ENCODE results near the gene COPG1. TPM values are rescaled to one million over a fixed set of nuclear protein-coding genes. Genes with fewer than 3 reads are reported as not detected.

Gene COPG1
- total RNA-seq, 4 donors from 2014 or later: 77.1 to 95.3 (median 88.6) TPM

DNA sequence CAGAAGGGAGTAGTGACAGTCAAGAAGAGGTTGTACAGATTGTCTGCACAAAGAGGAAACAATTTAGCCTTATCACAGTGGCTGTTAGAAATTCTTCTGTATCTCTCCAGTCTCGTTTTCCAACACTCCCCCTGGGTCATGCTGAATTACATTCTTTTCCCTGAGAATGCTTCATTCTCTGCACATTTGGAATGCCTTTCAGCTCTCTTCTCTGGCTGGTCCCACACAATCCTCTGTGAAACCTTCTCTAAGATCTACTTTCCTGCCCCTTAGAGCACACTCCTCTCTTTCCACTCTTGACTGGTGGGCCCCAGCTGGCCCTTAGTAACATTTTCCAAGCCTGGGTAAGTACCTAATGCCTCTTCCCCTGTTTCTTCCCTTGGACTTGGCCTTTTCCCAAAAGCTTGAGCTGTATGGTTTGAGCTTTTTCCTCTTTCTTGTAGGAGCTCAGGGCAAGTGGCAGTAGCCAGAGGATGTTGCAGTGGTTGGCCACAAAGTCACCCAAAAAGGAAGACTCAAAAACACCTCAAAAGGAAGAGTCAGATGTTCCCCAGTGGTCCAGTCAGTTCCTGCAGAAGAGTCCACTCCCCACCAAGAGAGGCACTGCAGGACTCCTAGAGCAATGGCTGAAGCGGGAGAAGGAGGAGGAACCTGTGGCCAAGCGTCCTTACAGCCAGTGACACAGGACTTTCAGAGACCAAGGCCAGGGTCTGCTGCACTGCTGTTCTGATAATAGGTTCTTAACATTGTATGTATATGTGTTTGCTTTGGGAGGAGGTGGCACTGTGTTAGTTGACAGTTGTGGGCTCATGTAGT, 54.9 kb downstream of the COPG1 start:
- peaks cover 48% of the 10 kb centered on the region for H3K36me3 ChIP-seq
- no peak overlapping the region for H3K27ac ChIP-seq
- no peaks in the 10 kb centered on the region for H3K4me1 ChIP-seq
- TF ChIP-seq, protein P1, sequence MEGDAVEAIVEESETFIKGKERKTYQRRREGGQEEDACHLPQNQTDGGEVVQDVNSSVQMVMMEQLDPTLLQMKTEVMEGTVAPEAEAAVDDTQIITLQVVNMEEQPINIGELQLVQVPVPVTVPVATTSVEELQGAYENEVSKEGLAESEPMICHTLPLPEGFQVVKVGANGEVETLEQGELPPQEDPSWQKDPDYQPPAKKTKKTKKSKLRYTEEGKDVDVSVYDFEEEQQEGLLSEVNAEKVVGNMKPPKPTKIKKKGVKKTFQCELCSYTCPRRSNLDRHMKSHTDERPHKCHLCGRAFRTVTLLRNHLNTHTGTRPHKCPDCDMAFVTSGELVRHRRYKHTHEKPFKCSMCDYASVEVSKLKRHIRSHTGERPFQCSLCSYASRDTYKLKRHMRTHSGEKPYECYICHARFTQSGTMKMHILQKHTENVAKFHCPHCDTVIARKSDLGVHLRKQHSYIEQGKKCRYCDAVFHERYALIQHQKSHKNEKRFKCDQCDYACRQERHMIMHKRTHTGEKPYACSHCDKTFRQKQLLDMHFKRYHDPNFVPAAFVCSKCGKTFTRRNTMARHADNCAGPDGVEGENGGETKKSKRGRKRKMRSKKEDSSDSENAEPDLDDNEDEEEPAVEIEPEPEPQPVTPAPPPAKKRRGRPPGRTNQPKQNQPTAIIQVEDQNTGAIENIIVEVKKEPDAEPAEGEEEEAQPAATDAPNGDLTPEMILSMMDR (IDR thresholded peaks at IDR 0.05): no peak
- TF ChIP-seq EP300 (IDR thresholded peaks at IDR 0.05) (no peak), POLR2AphosphoS5 (IDR thresholded peaks at IDR 0.05) (no peak), POLR2A (IDR thresholded peaks at IDR 0.05) (no peak)
- no peaks in the 10 kb centered on the region for H3K9me3 ChIP-seq
- 75% methylated on average over 3 of the region's 3 CpGs for WGBS
- peak in 1 of 2 donors; percentile 58 for DNase-seq (ENCODE audit: low spot score in 2 of 2)
- no peaks in the 10 kb centered on the region for H3K27me3 ChIP-seq
- no peak overlapping the region for H3K4me3 ChIP-seq

DNA sequence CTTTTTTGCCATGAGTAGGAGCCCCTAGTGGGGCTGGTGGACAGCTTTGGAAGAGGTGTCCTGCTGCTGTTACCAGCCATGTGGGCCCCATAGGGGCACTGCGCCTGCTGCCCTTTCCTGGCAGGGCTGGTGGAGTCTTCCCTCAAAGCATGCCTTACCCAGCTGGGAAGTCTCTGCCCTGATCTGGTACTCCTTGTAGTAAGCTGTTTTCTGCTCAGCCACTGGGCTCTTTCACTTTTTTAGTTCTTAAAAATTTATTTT, 55.5 kb downstream of the COPG1 start:
- H3K27me3 ChIP-seq: no peaks in the 10 kb centered on the region
- H3K4me3 ChIP-seq: no peak overlapping the region
- TF ChIP-seq, protein P1 (IDR thresholded peaks at IDR 0.05): no peak
- no peak for TF ChIP-seq POLR2A (IDR thresholded peaks at IDR 0.05)
- TF ChIP-seq EP300 (IDR thresholded peaks at IDR 0.05): no peak
- no peak for TF ChIP-seq POLR2AphosphoS5 (IDR thresholded peaks at IDR 0.05)
- no peak overlapping the region for H3K27ac ChIP-seq
- no peaks in the 10 kb centered on the region for H3K9me3 ChIP-seq
- peak in 1 of 2 donors; percentile 22 for DNase-seq (ENCODE audit: low spot score in 2 of 2)
- H3K36me3 ChIP-seq: peaks cover 43% of the 10 kb centered on the region
- WGBS: 88% methylated on average over 1 of the region's 1 CpG
- H3K4me1 ChIP-seq: peaks cover 2% of the 10 kb centered on the region

DNA sequence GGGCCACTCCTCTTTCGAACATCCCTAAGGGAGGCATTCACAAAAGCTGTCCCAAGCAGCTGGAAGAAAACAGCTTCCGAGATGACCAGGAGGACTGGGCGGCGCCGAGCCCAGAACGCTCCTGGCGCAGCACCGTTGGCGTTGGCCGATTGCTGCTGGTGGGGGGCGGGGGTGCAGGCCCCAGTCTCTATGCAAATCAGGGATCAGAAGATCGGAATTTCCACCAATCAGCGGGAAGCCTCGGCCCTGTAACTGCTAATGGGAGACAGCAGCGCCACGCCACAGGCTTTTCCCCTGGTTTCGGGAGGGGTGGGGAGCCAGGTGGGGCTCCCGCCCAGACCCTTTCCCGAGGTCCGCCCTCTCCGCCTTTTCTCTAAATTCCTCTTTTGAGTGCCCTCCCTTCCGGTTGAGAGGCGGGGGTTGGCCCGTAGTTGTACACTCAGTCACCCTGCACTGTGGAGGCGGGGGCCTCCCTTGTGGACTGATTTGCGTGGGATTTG, 56.2 kb downstream of the COPG1 start:
- Histone ChIP-seq H3K27me3 (no peaks in the 10 kb centered on the region), H3K4me3 (peak overlapping the region; percentile 23), H3K36me3 (peaks cover 37% of the 10 kb centered on the region), H3K9me3 (no peaks in the 10 kb centered on the region), H3K4me1 (peaks cover 9% of the 10 kb centered on the region), H3K27ac (no peak overlapping the region)
- DNase-seq (ENCODE audit: low spot score in 2 of 2): peak in 1 of 2 donors; percentile 85
- no peak for TF ChIP-seq POLR2A (IDR thresholded peaks at IDR 0.05)
- TF ChIP-seq, protein P1 (IDR thresholded peaks at IDR 0.05): no peak
- TF ChIP-seq EP300 (IDR thresholded peaks at IDR 0.05): no peak
- no peak for TF ChIP-seq POLR2AphosphoS5 (IDR thresholded peaks at IDR 0.05)
- 48% methylated on average over 22 of the region's 26 CpGs for WGBS

DNA sequence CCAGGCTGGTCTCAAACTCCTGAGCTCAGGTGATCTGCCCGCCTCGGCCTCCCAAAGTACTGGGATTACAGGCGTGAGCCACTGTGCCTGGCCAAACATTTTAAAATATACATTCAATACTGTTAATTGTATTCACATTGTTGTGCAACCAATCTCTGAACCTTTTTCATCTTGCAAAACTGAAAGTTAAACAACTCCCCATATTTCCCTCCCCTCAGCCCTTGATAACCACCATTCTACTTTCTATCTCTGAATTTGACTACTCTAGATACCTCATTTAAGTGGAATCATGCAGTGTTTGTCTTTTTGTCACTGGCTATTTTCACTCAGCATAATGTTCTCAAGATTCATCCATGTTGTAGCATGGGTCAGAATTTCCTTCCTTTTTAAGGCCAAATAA, 59.2 kb downstream of the COPG1 start:
- TF ChIP-seq EP300 (IDR thresholded peaks at IDR 0.05): no peak
- TF ChIP-seq, protein P1 (IDR thresholded peaks at IDR 0.05): no peak
- no peak for TF ChIP-seq POLR2A (IDR thresholded peaks at IDR 0.05)
- no peak for TF ChIP-seq POLR2AphosphoS5 (IDR thresholded peaks at IDR 0.05)
- WGBS: 94% methylated on average over 3 of the region's 3 CpGs
- DNase-seq (ENCODE audit: low spot score in 2 of 2): no peak
- Histone ChIP-seq H3K4me1 (peaks cover 22% of the 10 kb centered on the region), H3K36me3 (peaks cover 13% of the 10 kb centered on the region), H3K9me3 (no peaks in the 10 kb centered on the region), H3K27me3 (no peaks in the 10 kb centered on the region), H3K27ac (no peak overlapping the region), H3K4me3 (no peak overlapping the region)

DNA sequence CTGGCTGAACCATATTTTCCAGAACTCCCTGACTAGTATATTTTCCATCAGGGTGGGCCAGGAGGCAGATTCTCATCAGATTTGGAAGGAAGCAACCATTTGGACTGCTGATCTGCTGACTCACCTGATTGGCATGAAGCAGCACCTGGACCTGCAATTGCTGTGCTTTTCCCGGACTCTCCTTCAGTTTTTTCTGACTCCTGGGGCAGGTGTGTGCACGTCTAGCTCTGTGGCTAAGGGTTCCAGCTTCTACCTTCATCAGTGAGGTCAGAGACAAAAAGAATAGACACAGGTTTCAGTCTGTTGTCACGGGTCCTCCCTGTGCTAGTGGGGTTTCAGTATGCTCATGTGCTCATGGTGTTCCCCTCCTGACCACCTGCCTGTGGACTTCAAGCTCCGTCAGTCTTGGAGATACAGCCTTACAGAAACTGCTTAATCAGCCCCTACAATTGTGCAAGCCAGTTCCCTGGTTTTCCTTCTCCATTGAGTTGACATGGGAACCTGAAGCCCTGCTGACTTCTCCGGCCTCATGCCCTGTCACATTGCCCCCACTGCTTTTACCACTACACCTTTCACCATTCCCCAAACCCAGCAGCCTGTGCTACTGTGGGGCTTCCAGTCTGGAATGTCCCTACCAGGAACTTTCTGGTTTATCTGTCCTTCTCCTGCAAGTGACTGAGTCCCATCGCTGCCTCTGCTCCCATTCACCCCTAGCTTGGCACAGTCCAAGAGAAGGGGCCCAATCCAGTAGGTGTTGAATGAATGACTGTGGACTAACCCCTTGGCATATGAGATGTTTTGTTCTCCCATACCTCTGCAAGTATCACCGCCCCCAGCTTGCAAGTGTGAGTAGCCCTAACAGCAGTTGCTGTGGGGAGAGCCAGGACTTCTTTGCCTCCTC, 61.0 kb downstream of the COPG1 start:
- Histone ChIP-seq H3K27ac (peak overlapping the region; percentile 59), H3K4me3 (no peak overlapping the region), H3K27me3 (no peaks in the 10 kb centered on the region), H3K36me3 (no peaks in the 10 kb centered on the region), H3K9me3 (no peaks in the 10 kb centered on the region), H3K4me1 (peaks cover 32% of the 10 kb centered on the region)
- no peak for TF ChIP-seq POLR2A (IDR thresholded peaks at IDR 0.05)
- no peak for TF ChIP-seq EP300 (IDR thresholded peaks at IDR 0.05)
- TF ChIP-seq, protein P1 (IDR thresholded peaks at IDR 0.05): no peak
- TF ChIP-seq POLR2AphosphoS5 (IDR thresholded peaks at IDR 0.05): no peak
- WGBS: 61% methylated on average over 7 of the region's 7 CpGs
- DNase-seq (ENCODE audit: low spot score in 2 of 2): peak in 1 of 2 donors; percentile 52
